Measurements from ENCODE around the gene ZC3H12D. TPM values are rescaled to one million over a fixed set of nuclear protein-coding genes. Genes with fewer than 3 reads are reported as not detected.

The ZC3H12D gene
- total and polyA plus RNA-seq, 2 experiments from 2014 or later, result 0.07 TPM; not detected in 1

DNA sequence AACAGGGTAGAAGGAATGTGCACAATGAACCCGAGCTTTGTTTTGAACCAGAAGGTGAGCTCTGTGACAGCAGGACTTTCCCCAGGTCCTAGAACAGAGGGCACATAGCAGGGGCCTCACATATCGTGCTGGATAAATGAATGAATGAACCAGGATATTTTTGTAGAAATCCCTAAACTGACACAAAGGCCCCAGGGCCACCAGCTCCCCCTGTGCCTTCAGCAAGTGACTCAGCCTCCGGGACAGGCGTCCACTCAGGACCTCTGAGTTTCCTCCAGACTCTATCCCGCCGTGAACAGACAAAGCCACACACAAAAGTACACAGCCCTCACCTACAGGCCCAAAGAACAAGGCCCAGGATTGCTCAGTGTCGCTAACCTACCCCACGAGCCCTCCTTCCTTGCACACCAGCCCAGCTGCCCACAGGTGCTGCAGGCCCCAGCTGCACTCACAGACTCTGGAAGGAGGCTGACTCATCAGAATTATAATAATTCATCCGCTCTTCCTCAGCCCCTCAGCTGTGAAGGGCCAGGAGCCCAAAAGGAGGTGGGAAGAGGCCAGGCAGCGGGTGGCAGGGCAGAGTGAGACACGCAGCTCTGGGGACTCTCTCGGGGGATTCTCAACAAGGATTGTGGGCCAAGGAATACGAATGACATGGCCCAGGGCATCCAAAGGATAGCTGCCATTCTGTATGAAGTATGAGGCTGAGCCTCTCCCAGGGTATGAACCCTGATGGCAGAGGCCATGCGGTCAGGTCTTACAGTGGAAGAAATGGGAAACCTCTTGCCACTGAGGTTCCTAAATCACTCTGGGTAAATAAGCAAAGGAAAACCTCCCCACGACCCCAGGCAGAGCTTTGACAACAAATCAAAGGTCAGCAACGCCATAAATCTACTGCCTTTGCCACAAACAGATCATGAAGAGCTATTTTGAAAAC, 43.8 kb downstream of the ZC3H12D start:
- ATAC-seq, result peak; percentile 44; the same call in 2 of the 3 replicates
- H3K4me3 Mint-ChIP-seq, result no peak overlapping the region
- H3K36me3 Mint-ChIP-seq (ENCODE audit: low read depth), result no peaks in the 10 kb centered on the region

More for the DNA sequence above, 43.8 kb downstream of the ZC3H12D start:
- Mint-ChIP-seq H3K27ac (no peak overlapping the region), H3K9me3 (no peaks in the 10 kb centered on the region), H3K4me1 (peaks cover 11% of the 10 kb centered on the region), H3K27me3 (ENCODE audit: insufficient read depth, low read depth, poor library complexity) (peaks cover 9% of the 10 kb centered on the region)
- TF ChIP-seq CREB1 (CRISPR knock-in tag; IDR thresholded peaks at IDR 0.05; ENCODE audit: low read depth), result no peak
- TF ChIP-seq, protein P1, sequence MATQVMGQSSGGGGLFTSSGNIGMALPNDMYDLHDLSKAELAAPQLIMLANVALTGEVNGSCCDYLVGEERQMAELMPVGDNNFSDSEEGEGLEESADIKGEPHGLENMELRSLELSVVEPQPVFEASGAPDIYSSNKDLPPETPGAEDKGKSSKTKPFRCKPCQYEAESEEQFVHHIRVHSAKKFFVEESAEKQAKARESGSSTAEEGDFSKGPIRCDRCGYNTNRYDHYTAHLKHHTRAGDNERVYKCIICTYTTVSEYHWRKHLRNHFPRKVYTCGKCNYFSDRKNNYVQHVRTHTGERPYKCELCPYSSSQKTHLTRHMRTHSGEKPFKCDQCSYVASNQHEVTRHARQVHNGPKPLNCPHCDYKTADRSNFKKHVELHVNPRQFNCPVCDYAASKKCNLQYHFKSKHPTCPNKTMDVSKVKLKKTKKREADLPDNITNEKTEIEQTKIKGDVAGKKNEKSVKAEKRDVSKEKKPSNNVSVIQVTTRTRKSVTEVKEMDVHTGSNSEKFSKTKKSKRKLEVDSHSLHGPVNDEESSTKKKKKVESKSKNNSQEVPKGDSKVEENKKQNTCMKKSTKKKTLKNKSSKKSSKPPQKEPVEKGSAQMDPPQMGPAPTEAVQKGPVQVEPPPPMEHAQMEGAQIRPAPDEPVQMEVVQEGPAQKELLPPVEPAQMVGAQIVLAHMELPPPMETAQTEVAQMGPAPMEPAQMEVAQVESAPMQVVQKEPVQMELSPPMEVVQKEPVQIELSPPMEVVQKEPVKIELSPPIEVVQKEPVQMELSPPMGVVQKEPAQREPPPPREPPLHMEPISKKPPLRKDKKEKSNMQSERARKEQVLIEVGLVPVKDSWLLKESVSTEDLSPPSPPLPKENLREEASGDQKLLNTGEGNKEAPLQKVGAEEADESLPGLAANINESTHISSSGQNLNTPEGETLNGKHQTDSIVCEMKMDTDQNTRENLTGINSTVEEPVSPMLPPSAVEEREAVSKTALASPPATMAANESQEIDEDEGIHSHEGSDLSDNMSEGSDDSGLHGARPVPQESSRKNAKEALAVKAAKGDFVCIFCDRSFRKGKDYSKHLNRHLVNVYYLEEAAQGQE (IDR thresholded peaks at IDR 0.05; ENCODE audit: unreplicated experiment), result no peak
- TF ChIP-seq EZH2 (IDR thresholded peaks at IDR 0.05; ENCODE audit: low read depth, unreplicated experiment), result no peak
- no peak for TF ChIP-seq JUNB (IDR thresholded peaks at IDR 0.05; ENCODE audit: unreplicated experiment)
- no peak for TF ChIP-seq NANOG (IDR thresholded peaks at IDR 0.05; ENCODE audit: borderline replicate concordance)
- TF ChIP-seq EZH2phosphoT487 (IDR thresholded peaks at IDR 0.05; ENCODE audit: unreplicated experiment), result no peak
- TF ChIP-seq ZNF114 (CRISPR knock-in tag; IDR thresholded peaks at IDR 0.05), result no peak
- TF ChIP-seq, protein P2, sequence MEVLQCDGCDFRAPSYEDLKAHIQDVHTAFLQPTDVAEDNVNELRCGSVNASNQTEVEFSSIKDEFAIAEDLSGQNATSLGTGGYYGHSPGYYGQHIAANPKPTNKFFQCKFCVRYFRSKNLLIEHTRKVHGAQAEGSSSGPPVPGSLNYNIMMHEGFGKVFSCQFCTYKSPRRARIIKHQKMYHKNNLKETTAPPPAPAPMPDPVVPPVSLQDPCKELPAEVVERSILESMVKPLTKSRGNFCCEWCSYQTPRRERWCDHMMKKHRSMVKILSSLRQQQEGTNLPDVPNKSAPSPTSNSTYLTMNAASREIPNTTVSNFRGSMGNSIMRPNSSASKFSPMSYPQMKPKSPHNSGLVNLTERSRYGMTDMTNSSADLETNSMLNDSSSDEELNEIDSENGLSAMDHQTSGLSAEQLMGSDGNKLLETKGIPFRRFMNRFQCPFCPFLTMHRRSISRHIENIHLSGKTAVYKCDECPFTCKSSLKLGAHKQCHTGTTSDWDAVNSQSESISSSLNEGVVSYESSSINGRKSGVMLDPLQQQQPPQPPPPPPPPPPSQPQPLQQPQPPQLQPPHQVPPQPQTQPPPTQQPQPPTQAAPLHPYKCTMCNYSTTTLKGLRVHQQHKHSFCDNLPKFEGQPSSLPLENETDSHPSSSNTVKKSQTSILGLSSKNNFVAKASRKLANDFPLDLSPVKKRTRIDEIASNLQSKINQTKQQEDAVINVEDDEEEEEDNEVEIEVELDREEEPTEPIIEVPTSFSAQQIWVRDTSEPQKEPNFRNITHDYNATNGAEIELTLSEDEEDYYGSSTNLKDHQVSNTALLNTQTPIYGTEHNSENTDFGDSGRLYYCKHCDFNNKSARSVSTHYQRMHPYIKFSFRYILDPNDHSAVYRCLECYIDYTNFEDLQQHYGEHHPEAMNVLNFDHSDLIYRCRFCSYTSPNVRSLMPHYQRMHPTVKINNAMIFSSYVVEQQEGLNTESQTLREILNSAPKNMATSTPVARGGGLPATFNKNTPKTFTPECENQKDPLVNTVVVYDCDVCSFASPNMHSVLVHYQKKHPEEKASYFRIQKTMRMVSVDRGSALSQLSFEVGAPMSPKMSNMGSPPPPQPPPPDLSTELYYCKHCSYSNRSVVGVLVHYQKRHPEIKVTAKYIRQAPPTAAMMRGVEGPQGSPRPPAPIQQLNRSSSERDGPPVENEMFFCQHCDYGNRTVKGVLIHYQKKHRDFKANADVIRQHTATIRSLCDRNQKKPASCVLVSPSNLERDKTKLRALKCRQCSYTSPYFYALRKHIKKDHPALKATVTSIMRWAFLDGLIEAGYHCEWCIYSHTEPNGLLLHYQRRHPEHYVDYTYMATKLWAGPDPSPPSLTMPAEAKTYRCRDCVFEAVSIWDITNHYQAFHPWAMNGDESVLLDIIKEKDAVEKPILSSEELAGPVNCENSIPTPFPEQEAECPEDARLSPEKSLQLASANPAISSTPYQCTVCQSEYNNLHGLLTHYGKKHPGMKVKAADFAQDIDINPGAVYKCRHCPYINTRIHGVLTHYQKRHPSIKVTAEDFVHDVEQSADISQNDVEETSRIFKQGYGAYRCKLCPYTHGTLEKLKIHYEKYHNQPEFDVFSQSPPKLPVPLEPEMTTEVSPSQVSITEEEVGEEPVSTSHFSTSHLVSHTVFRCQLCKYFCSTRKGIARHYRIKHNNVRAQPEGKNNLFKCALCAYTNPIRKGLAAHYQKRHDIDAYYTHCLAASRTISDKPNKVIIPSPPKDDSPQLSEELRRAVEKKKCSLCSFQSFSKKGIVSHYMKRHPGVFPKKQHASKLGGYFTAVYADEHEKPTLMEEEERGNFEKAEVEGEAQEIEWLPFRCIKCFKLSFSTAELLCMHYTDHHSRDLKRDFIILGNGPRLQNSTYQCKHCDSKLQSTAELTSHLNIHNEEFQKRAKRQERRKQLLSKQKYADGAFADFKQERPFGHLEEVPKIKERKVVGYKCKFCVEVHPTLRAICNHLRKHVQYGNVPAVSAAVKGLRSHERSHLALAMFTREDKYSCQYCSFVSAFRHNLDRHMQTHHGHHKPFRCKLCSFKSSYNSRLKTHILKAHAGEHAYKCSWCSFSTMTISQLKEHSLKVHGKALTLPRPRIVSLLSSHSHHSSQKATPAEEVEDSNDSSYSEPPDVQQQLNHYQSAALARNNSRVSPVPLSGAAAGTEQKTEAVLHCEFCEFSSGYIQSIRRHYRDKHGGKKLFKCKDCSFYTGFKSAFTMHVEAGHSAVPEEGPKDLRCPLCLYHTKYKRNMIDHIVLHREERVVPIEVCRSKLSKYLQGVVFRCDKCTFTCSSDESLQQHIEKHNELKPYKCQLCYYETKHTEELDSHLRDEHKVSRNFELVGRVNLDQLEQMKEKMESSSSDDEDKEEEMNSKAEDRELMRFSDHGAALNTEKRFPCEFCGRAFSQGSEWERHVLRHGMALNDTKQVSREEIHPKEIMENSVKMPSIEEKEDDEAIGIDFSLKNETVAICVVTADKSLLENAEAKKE (CRISPR knock-in tag; IDR thresholded peaks at IDR 0.05), result no peak
- TF ChIP-seq, protein P3, sequence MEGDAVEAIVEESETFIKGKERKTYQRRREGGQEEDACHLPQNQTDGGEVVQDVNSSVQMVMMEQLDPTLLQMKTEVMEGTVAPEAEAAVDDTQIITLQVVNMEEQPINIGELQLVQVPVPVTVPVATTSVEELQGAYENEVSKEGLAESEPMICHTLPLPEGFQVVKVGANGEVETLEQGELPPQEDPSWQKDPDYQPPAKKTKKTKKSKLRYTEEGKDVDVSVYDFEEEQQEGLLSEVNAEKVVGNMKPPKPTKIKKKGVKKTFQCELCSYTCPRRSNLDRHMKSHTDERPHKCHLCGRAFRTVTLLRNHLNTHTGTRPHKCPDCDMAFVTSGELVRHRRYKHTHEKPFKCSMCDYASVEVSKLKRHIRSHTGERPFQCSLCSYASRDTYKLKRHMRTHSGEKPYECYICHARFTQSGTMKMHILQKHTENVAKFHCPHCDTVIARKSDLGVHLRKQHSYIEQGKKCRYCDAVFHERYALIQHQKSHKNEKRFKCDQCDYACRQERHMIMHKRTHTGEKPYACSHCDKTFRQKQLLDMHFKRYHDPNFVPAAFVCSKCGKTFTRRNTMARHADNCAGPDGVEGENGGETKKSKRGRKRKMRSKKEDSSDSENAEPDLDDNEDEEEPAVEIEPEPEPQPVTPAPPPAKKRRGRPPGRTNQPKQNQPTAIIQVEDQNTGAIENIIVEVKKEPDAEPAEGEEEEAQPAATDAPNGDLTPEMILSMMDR (conservative IDR thresholded peaks at IDR 0.05; ENCODE audit: low read depth in 2 of 2), result no peak
- no peak for TF ChIP-seq STAT1 (IDR thresholded peaks at IDR 0.05; ENCODE audit: unreplicated experiment)
- no peak for TF ChIP-seq ZNF331 (CRISPR knock-in tag; IDR thresholded peaks at IDR 0.05; ENCODE audit: low read depth)
- TF ChIP-seq, protein P4, sequence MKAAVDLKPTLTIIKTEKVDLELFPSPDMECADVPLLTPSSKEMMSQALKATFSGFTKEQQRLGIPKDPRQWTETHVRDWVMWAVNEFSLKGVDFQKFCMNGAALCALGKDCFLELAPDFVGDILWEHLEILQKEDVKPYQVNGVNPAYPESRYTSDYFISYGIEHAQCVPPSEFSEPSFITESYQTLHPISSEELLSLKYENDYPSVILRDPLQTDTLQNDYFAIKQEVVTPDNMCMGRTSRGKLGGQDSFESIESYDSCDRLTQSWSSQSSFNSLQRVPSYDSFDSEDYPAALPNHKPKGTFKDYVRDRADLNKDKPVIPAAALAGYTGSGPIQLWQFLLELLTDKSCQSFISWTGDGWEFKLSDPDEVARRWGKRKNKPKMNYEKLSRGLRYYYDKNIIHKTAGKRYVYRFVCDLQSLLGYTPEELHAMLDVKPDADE (IDR thresholded peaks at IDR 0.05), result no peak
- TF ChIP-seq POLR2AphosphoS5 (IDR thresholded peaks at IDR 0.05; ENCODE audit: low read depth), result no peak
- H3K4me2 ChIP-seq, result no peak overlapping the region
- no peaks in the 10 kb centered on the region for H3K9me2 ChIP-seq (ENCODE audit: insufficient read depth)
- H3F3A ChIP-seq (replicated peaks; ENCODE audit: low read depth), result no peaks in the 10 kb centered on the region
- H3K36me3 ChIP-seq (ENCODE audit: insufficient read depth), result no peaks in the 10 kb centered on the region
- H4K20me1 ChIP-seq (replicated peaks; ENCODE audit: insufficient read depth), result no peaks in the 10 kb centered on the region
- no peaks in the 10 kb centered on the region for H3K4me1 ChIP-seq (ENCODE audit: insufficient read depth)
- DNase-seq (ENCODE audit: low spot score), result no peak
- no peak overlapping the region for H3K4me3 ChIP-seq
- no peak overlapping the region for H3K27ac ChIP-seq (ENCODE audit: low read depth)
- no peaks in the 10 kb centered on the region for H3K27me3 ChIP-seq (ENCODE audit: insufficient read depth)
- peak overlapping the region; percentile 80 for H2AFZ ChIP-seq
- no peaks in the 10 kb centered on the region for H3K79me2 ChIP-seq (replicated peaks; ENCODE audit: insufficient read depth)
